H1 (cell line): ENCODE results near the gene RCE1. TPM values are rescaled to one million over a fixed set of nuclear protein-coding genes. Genes with fewer than 3 reads are reported as not detected.

Source experiments
- CTCF ChIA-PET: fragments of 300-600 bp; sonication (Branson Sonifier 250); formaldehyde crosslinking; loops from one replicate; lab custom pipeline; 2021; ENCODE audit not compliant: partially characterized antibody; lab: Charles Lee
- POLR2A ChIA-PET: fragments of 300-600 bp; sonication (Branson Sonifier 250); formaldehyde crosslinking; loops from one replicate; lab custom pipeline; 2021; ENCODE audit warnings: inconsistent platforms; ENCODE audit not compliant: partially characterized antibody; lab: Charles Lee
- DNase-seq, 2 experiments: peaks; one replicate each; pipeline versions ENCODE4 v3.0.0 to v3.0.0-alpha.2; 2010 to 2022; ENCODE audit warnings: low spot score in 2 of 2, low read depth in 1 of 2, mixed read lengths in 1 of 2
- FAIRE-seq: peaks from 2 replicates; lab custom pipeline; 2011; peaks lifted over from hg19 to GRCh38; lab: Jason Lieb, UNC
- H2AFZ ChIP-seq: 2 replicates; pipeline ENCODE4 v1.8.1; 2012; ENCODE audit warnings: low read length, inconsistent platforms
- H2AK5ac ChIP-seq: 2 replicates; pipeline ENCODE4 v1.6.1; 2013; ENCODE audit warnings: low read depth, low read length
- H2BK120ac ChIP-seq: replicated peaks from 2 replicates; pipeline ENCODE3; 2013; ENCODE audit warnings: low read depth, low read length, inconsistent platforms
- H2BK12ac ChIP-seq: 2 replicates; pipeline ENCODE4 v1.6.1; 2013; ENCODE audit warnings: low read depth, low read length
- H2BK15ac ChIP-seq: 2 replicates; pipeline ENCODE4 v1.6.1; 2013; ENCODE audit warnings: low read length
- H2BK20ac ChIP-seq: 2 replicates; pipeline ENCODE4 v1.6.1; 2013; ENCODE audit warnings: low read length
- H2BK5ac ChIP-seq: 2 replicates; pipeline ENCODE4 v1.6.1; 2013; ENCODE audit warnings: low read depth, low read length
- H3K14ac ChIP-seq: 2 replicates; pipeline ENCODE4 v1.6.1; 2013; ENCODE audit warnings: inconsistent platforms; ENCODE audit not compliant: insufficient read length
- H3K18ac ChIP-seq: 2 replicates; pipeline ENCODE4 v1.6.1; 2013; ENCODE audit warnings: low read length; ENCODE audit errors: extremely low read depth
- H3K23ac ChIP-seq: 2 replicates; pipeline ENCODE4 v1.6.1; 2013; ENCODE audit warnings: inconsistent platforms; ENCODE audit not compliant: insufficient read length
- H3K23me2 ChIP-seq: 2 replicates; pipeline ENCODE4 v1.6.1; 2013; ENCODE audit warnings: low read depth, low read length
- H3K27ac ChIP-seq: 2 replicates; pipeline ENCODE4 v1.6.1; 2011; ENCODE audit warnings: low read depth, low read length, inconsistent platforms
- H3K27me3 ChIP-seq, 4 experiments: replicated peaks in 1 of 4; 1 replicate in 1 of 4; 2 replicates in 3 of 4; pipeline versions ENCODE4 v1.6.1 to v1.8.1; 2011 to 2013; ENCODE audit warnings: low read length in 3 of 4, mild to moderate bottlenecking in 3 of 4, inconsistent platforms in 2 of 4, mixed read lengths in 2 of 4, moderate library complexity in 1 of 4; ENCODE audit not compliant: control insufficient read depth in 3 of 4, insufficient read depth in 3 of 4; ENCODE audit errors: extremely low read depth in 1 of 4
- H3K36me3 ChIP-seq, 4 experiments: 2 replicates each; pipeline versions ENCODE4 v1.6.1 to v1.8.1; 2011 to 2013; ENCODE audit warnings: mild to moderate bottlenecking in 4 of 4, low read length in 3 of 4, moderate library complexity in 2 of 4, control low read depth in 1 of 4, inconsistent platforms in 1 of 4; ENCODE audit not compliant: insufficient read depth in 4 of 4, control insufficient read depth in 2 of 4
- H3K4ac ChIP-seq: replicated peaks from 2 replicates; pipeline ENCODE3; 2013; ENCODE audit warnings: low read length, low read depth, mixed read lengths, inconsistent platforms; ENCODE audit not compliant: insufficient read length
- H3K4me1 ChIP-seq, 4 experiments: replicated peaks in 1 of 4; 1 replicate in 1 of 4; 2 replicates in 3 of 4; pipeline versions ENCODE4 v1.6.1 to v1.8.1; 2011 to 2013; ENCODE audit warnings: low read length in 3 of 4, inconsistent platforms in 2 of 4, mixed read lengths in 1 of 4; ENCODE audit not compliant: insufficient read depth in 4 of 4, control insufficient read depth in 3 of 4
- H3K4me2 ChIP-seq, 2 experiments: 2 replicates each; pipeline versions ENCODE4 v1.6.1 to v1.8.1; 2011 to 2013; ENCODE audit warnings: low read depth in 2 of 2, low read length in 2 of 2, control low read depth in 1 of 2, inconsistent platforms in 1 of 2, mild to moderate bottlenecking in 1 of 2; ENCODE audit not compliant: insufficient read depth in 1 of 2
- H3K4me3 ChIP-seq, 4 experiments: fragments of 200-600, 300-600 bp in 1 of 4; sonication (generic), shearing (Covaris generic), sonication (Bioruptor Twin) in 1 of 4; 2 replicates each; pipeline versions ENCODE4 v1.5.1 to v1.8.1; 2011 to 2016; ENCODE audit warnings: low read length in 4 of 4, low read depth in 3 of 4, control low read depth in 2 of 4, inconsistent platforms in 2 of 4, mild to moderate bottlenecking in 2 of 4, mixed read lengths in 1 of 4, moderate library complexity in 1 of 4; ENCODE audit not compliant: insufficient read depth in 2 of 4; ENCODE audit errors: extremely low read depth in 1 of 4
- H3K56ac ChIP-seq: replicated peaks from 2 replicates; pipeline ENCODE3; 2013; ENCODE audit warnings: low read depth, mild to moderate bottlenecking, mixed read lengths, low read length, inconsistent platforms; ENCODE audit not compliant: insufficient read length
- H3K79me1 ChIP-seq: 2 replicates; pipeline ENCODE4 v1.6.1; 2013; ENCODE audit warnings: low read depth, low read length, control low read depth
- H3K79me2 ChIP-seq, 2 experiments: 2 replicates each; pipeline versions ENCODE4 v1.6.1 to v1.8.1; 2012 to 2013; ENCODE audit warnings: low read length in 2 of 2, mild to moderate bottlenecking in 2 of 2, inconsistent platforms in 1 of 2; ENCODE audit not compliant: insufficient read depth in 2 of 2, control insufficient read depth in 1 of 2
- H3K9ac ChIP-seq, 4 experiments: replicated peaks in 1 of 4; 1 replicate in 1 of 4; 2 replicates in 3 of 4; pipeline versions ENCODE4 v1.6.1 to v1.8.1; 2011 to 2013; ENCODE audit warnings: low read depth in 3 of 4, low read length in 3 of 4, control low read depth in 2 of 4, mild to moderate bottlenecking in 2 of 4, moderate library complexity in 2 of 4, inconsistent platforms in 1 of 4; ENCODE audit errors: extremely low read depth in 1 of 4
- H3K9me3 ChIP-seq, 2 experiments: 2 replicates each; pipeline versions ENCODE4 v1.6.1 to v1.8.1; 2012 to 2013; ENCODE audit warnings: mild to moderate bottlenecking in 2 of 2, moderate library complexity in 2 of 2, control low read depth in 1 of 2, inconsistent platforms in 1 of 2, low read depth in 1 of 2, low read length in 1 of 2, mixed read lengths in 1 of 2; ENCODE audit not compliant: insufficient read depth in 2 of 2
- H4K20me1 ChIP-seq, 2 experiments: replicated peaks in 1 of 2; 2 replicates each; pipeline versions ENCODE3 to v1.8.1; 2011 to 2013; ENCODE audit warnings: inconsistent platforms in 2 of 2, low read length in 2 of 2, mild to moderate bottlenecking in 1 of 2; ENCODE audit not compliant: insufficient read depth in 2 of 2, control insufficient read depth in 1 of 2
- H4K5ac ChIP-seq: 2 replicates; pipeline ENCODE4 v1.6.1; 2013; ENCODE audit warnings: low read length, low read depth, mixed read lengths, inconsistent platforms; ENCODE audit not compliant: insufficient read length
- H4K8ac ChIP-seq: 2 replicates; pipeline ENCODE4 v1.8.0; 2013; ENCODE audit warnings: mild to moderate bottlenecking, moderate library complexity, low read length, inconsistent platforms; ENCODE audit not compliant: insufficient read depth; ENCODE audit errors: extremely low read depth
- H4K91ac ChIP-seq: replicated peaks from 2 replicates; pipeline ENCODE3; 2013; ENCODE audit warnings: low read length, mixed read lengths, inconsistent platforms; ENCODE audit not compliant: insufficient read length
- E2F6 ChIP-seq: IDR thresholded peaks from 2 replicates; pipeline ENCODE4 v1.6.1; 2012; ENCODE audit warnings: inconsistent platforms
- EZH2 ChIP-seq: fragments of 200-600 bp; sonication (generic); IDR thresholded peaks from 2 replicates; pipeline ENCODE4 v1.7.1; 2012; ENCODE audit warnings: low read depth, mild to moderate bottlenecking, moderate library complexity, low read length, inconsistent platforms; ENCODE audit not compliant: severe bottlenecking
- HDAC6 ChIP-seq: IDR thresholded peaks from one replicate; pipeline ENCODE4 v1.7.1; 2012; ENCODE audit warnings: low read depth, mild to moderate bottlenecking, inconsistent platforms, low read length, moderate library complexity
- JUN ChIP-seq: IDR thresholded peaks from 2 replicates; pipeline ENCODE4 v1.6.1; 2011; ENCODE audit warnings: low read depth, mild to moderate bottlenecking, improper control_type of control experiment, low read length
- KDM4A ChIP-seq: IDR thresholded peaks from one replicate; pipeline ENCODE4 v1.7.1; 2012; ENCODE audit warnings: low read depth, mild to moderate bottlenecking, moderate library complexity, low read length, inconsistent platforms; ENCODE audit not compliant: severe bottlenecking
- RBBP5 ChIP-seq: IDR thresholded peaks from 2 replicates; pipeline ENCODE4 v1.7.1; 2012; ENCODE audit warnings: low read depth, mild to moderate bottlenecking, inconsistent platforms, low read length, moderate library complexity, borderline replicate concordance
- SIX5 ChIP-seq: IDR thresholded peaks from 2 replicates; pipeline ENCODE4 v1.6.1; 2011; ENCODE audit warnings: mild to moderate bottlenecking, low read depth, low read length
- WGBS, 2 experiments: shearing (Covaris generic) in 1 of 2; methylation state at CpG; one replicate each; pipeline versions ENCODE4 v1.1.6 to v1.1.7; 2013 to 2015; ENCODE audit warnings: low lambda C conversion rate in 2 of 2, mixed read lengths in 2 of 2, inconsistent platforms in 1 of 2, low coverage in 1 of 2, missing lambda C conversion rate in 1 of 2; ENCODE audit not compliant: insufficient replicate concordance in 2 of 2, insufficient coverage in 1 of 2, insufficient read length in 1 of 2; ENCODE audit errors: extremely low coverage in 1 of 2, missing lambda C conversion rate in 1 of 2; 5-methylcytosine and 5-hydroxymethylcytosine counted together
- polyA plus RNA-seq, 7 experiments: library from polyadenylated mRNA; depleted of rRNA in 3 of 7; stranded (reverse) in 5 of 7; unstranded in 2 of 7; fragments of >200 nt in 5 of 7; fragments of 200-250 nt in 2 of 7; gene quantifications; 1 replicate in 5 of 7; 2 replicates in 1 of 7; 4 replicates in 1 of 7; pipeline versions ENCODE4 v1.2.1 to v1.2.3, GENCODE V29; 2011 to 2013; ENCODE audit warnings: missing spikeins in 2 of 7, mixed read lengths in 2 of 7
- total RNA-seq: library from RNA; stranded (reverse); fragmentation: NEBNext Ultra II Directional; extraction: Animal tissue kit (Norgen Biotek cat#: 25700); gene quantifications from 2 replicates; pipeline ENCODE4 v1.2.1, GENCODE V29; 2021

The RCE1 gene
- total and polyA plus RNA-seq, 2 of the 8 experiments (the other 6 are each of a cell fraction or from before 2014, with no cell fraction given): 35.8 to 84.8 TPM

- H3K36me3 ChIP-seq: peaks cover 8 to 37% (median 16%) of the 10 kb centered on the region in 4 experiments
- H2AFZ ChIP-seq: no peak overlapping the region
- no peak overlapping the region for H2BK20ac ChIP-seq
- peak overlapping the region; percentile 73 for H4K5ac ChIP-seq
- no peak overlapping the region for H3K14ac ChIP-seq
- H3K4me3 ChIP-seq: peak overlapping the region; percentile 79 to 92 (median 90)
- H3K9ac ChIP-seq: peak overlapping the region in 3 of 4 experiments; percentile 71 to 94 (median 94); a peak in 5 of 7 replicates
- no peak overlapping the region for H2BK120ac ChIP-seq
- H3K27ac ChIP-seq: peak overlapping the region; percentile 65; the same call in 1 of the 2 replicates
- H4K8ac ChIP-seq: peak overlapping the region; percentile 92
- no peak overlapping the region for H2AK5ac ChIP-seq
- WGBS, 2 experiments: 13% methylated on average over 11 of the region's 11 CpGs; no CpG with 5 or more reads in 1 of the 2 experiments
- H3K4ac ChIP-seq: no peak overlapping the region
- no peak overlapping the region; the same call in 1 of the 2 replicates for H3K18ac ChIP-seq
- FAIRE-seq (no peak), DNase-seq (no peak)
- H4K20me1 ChIP-seq: peaks cover 4 to 13% of the 10 kb centered on the region in 2 experiments
- H4K91ac ChIP-seq: no peak overlapping the region
- CTCF ChIA-PET: interaction anchor here (0.6 to 7.1 kb wide), 13 partner anchors 9 to 352 kb away, joined by 3 to 57 read pairs (median 7); partner anchors contain the start of gene C11orf86
- H2BK15ac ChIP-seq: no peak overlapping the region
- H3K79me1 ChIP-seq: peaks cover 18% of the 10 kb centered on the region
- H2BK12ac ChIP-seq: no peak overlapping the region
- H3K23me2 ChIP-seq: peaks cover 9% of the 10 kb centered on the region
- H3K9me3 ChIP-seq: no peaks in the 10 kb centered on the region
- H3K27me3 ChIP-seq: no peaks in the 10 kb centered on the region
- peak overlapping the region; percentile 75 to 93 for H3K4me2 ChIP-seq
- H3K4me1 ChIP-seq: peaks cover 0 to 11% (median 3%) of the 10 kb centered on the region in 4 experiments; a peak in 4 of 7 replicates
- no peak overlapping the region for H3K56ac ChIP-seq
- H3K79me2 ChIP-seq: peaks cover 0 to 26% of the 10 kb centered on the region in 2 experiments; a peak in 3 of 4 replicates
- no peak overlapping the region for H3K23ac ChIP-seq
- no peak overlapping the region for H2BK5ac ChIP-seq
- POLR2A ChIA-PET: interaction anchor here (0.6 to 4.2 kb wide), 24 partner anchors 7 to 225 kb away, joined by 3 to 53 read pairs (median 4); partner anchors contain the start of gene SPTBN2
- no peak for TF ChIP-seq SIX5
- no peak for TF ChIP-seq EZH2
- TF ChIP-seq KDM4A: no peak
- no peak for TF ChIP-seq JUN
- no peak for TF ChIP-seq E2F6
- no peak for TF ChIP-seq RBBP5
- no peak for TF ChIP-seq HDAC6
Measured at GRCh38 chr11:66842501-66842895, 743 bp upstream of the RCE1 start.
